Gastrocnemius medialis (tissue), 4 donors: ENCODE results near the gene CLSTN2.

Experiments used
- POLR2A ChIP-seq, 2 donors: fragments of 450-650 bp; IDR thresholded peaks; one replicate each; pipeline ENCODE4 v1.6.1; 2017; ENCODE audit warnings: antibody characterized with exemption in 2 of 2, mild to moderate bottlenecking in 2 of 2, moderate library complexity in 2 of 2
- TF ChIP-seq, protein P1 (sequence below), 5 experiments: fragments of 450-650 bp in 3 of 5; fragments of 200-600 bp in 2 of 5; sonication (generic) in 2 of 5; IDR thresholded peaks in 4 of 5; conservative IDR thresholded peaks in 1 of 5; 1 replicate in 4 of 5; 2 replicates in 1 of 5; pipeline ENCODE4 v1.5.1; 2016 to 2019; ENCODE audit warnings: antibody characterized with exemption in 5 of 5, mild to moderate bottlenecking in 3 of 5, moderate library complexity in 3 of 5

DNA sequence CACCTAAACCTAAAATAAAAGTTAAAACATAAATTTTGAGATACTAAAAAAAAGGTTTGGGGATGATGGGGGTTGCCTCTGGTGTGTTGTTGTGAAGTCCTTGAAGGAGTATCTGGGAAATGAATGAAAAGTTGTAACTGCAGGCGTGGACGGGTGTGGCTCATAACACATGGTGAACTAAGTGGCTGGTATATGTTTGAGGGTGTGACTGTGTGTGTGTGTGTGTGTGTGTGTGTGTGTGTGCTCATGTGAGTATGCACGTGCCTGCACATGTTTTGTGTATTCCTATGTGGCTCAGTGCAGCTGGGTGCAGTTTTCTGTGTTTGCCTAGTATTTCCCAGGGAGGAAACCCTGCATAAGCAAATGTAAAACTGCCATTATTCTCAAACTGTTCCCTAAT, 513.0 kb downstream of the CLSTN2 start:
- TF ChIP-seq, protein P1, sequence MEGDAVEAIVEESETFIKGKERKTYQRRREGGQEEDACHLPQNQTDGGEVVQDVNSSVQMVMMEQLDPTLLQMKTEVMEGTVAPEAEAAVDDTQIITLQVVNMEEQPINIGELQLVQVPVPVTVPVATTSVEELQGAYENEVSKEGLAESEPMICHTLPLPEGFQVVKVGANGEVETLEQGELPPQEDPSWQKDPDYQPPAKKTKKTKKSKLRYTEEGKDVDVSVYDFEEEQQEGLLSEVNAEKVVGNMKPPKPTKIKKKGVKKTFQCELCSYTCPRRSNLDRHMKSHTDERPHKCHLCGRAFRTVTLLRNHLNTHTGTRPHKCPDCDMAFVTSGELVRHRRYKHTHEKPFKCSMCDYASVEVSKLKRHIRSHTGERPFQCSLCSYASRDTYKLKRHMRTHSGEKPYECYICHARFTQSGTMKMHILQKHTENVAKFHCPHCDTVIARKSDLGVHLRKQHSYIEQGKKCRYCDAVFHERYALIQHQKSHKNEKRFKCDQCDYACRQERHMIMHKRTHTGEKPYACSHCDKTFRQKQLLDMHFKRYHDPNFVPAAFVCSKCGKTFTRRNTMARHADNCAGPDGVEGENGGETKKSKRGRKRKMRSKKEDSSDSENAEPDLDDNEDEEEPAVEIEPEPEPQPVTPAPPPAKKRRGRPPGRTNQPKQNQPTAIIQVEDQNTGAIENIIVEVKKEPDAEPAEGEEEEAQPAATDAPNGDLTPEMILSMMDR (IDR thresholded peaks at IDR 0.05 in 4 of 5, conservative IDR thresholded peaks at IDR 0.05 in 1 of 5), result no peak
- no peak for TF ChIP-seq POLR2A (IDR thresholded peaks at IDR 0.05)
